Medulla oblongata (tissue), 1 donor: ENCODE results near the gene MAPKAPK3.
"Not testable (repeated sequence)": the region's sequence is repeated elsewhere in the genome, so short reads cannot be mapped to it uniquely, and the experiment has no call there.

Experiments used
- DNase-seq: peaks from one replicate; pipeline ENCODE4 v3.0.0-alpha.2; 2015; ENCODE audit errors: extremely low spot score

Gene MAPKAPK3

GRCh38 chr3:50687916-50688315 lies 71.0 kb downstream of the MAPKAPK3 start:
- no peak for DNase-seq

- DNase-seq: not testable (repeated sequence)
Observed at GRCh38 chr3:50688602-50689001, 71.7 kb downstream of the MAPKAPK3 start.

GRCh38 chr3:50689558-50689957 lies 72.6 kb downstream of the MAPKAPK3 start:
- DNase-seq: no peak

GRCh38 chr3:50695031-50695430 lies 78.1 kb downstream of the MAPKAPK3 start:
- no peak for DNase-seq

GRCh38 chr3:50696276-50696675 lies 79.3 kb downstream of the MAPKAPK3 start:
- no peak for DNase-seq

- no peak for DNase-seq
Observed at GRCh38 chr3:50698269-50698668, 81.3 kb downstream of the MAPKAPK3 start.
